Endothelial cell of umbilical vein (primary cell): Measurements from ENCODE around the gene ALDH1A3. TPM values are rescaled to one million over a fixed set of nuclear protein-coding genes. Genes with fewer than 3 reads are reported as not detected.

Experiments
- BruUV-seq: library from RNA; stranded (reverse); fragments of 400-500 nt; replicated peaks from 2 replicates; lab custom pipeline; 2021; lab: Mats Ljungman, UMichigan
- CTCF ChIA-PET: fragments of 300-600, 350-600 bp; sonication (Branson Sonifier 250); formaldehyde crosslinking; loops from one replicate; lab custom pipeline; 2021; ENCODE audit warnings: antibody characterized with exemption, inconsistent platforms; lab: Charles Lee
- POLR2A ChIA-PET: fragments of 300-600, 350-600 bp; sonication (Branson Sonifier 250); formaldehyde crosslinking; loops from one replicate; lab custom pipeline; 2021; ENCODE audit warnings: antibody characterized with exemption, inconsistent platforms; lab: Charles Lee
- DNase-seq: peaks from one replicate; pipeline ENCODE4 v3.0.0-alpha.2; 2011; ENCODE audit warnings: low read depth, low spot score
- FAIRE-seq: peaks from 2 replicates; lab custom pipeline; 2011; peaks lifted over from hg19 to GRCh38; lab: Jason Lieb, UNC
- H2AFZ ChIP-seq: 2 replicates; pipeline ENCODE4 v1.6.0; 2012; ENCODE audit warnings: low read depth, low read length, control low read depth, inconsistent platforms
- H3K27ac ChIP-seq: 2 replicates; pipeline ENCODE4 v1.5.1; 2011; ENCODE audit warnings: low read depth, mild to moderate bottlenecking, control low read depth, low read length, moderate library complexity; ENCODE audit not compliant: insufficient read depth
- H3K27me3 ChIP-seq, 2 experiments: 2 replicates each; pipeline versions ENCODE4 v1.6.0 to v1.6.1; 2011; ENCODE audit warnings: low read length in 2 of 2, mixed read lengths in 1 of 2; ENCODE audit not compliant: control insufficient read depth in 2 of 2, insufficient read depth in 2 of 2
- H3K36me3 ChIP-seq, 2 experiments: 2 replicates in 1 of 2; 3 replicates in 1 of 2; pipeline ENCODE4 v1.5.1; 2011; ENCODE audit warnings: low read length in 2 of 2, mild to moderate bottlenecking in 1 of 2, moderate library complexity in 1 of 2; ENCODE audit not compliant: control insufficient read depth in 2 of 2, insufficient read depth in 2 of 2; ENCODE audit errors: extremely low read depth in 1 of 2
- H3K4me1 ChIP-seq: 3 replicates; pipeline ENCODE4 v1.5.1; 2011; ENCODE audit warnings: mild to moderate bottlenecking, low read length; ENCODE audit not compliant: control insufficient read depth, insufficient read depth; ENCODE audit errors: extremely low read depth
- H3K4me2 ChIP-seq: 2 replicates; pipeline ENCODE4 v1.6.1; 2011; ENCODE audit warnings: low read length, control low read depth, mixed read lengths; ENCODE audit not compliant: insufficient read depth
- H3K4me3 ChIP-seq, 3 experiments: fragments of 200-600 bp in 1 of 3; sonication (generic), shearing (Covaris generic) in 1 of 3; replicated peaks in 1 of 3; 2 replicates each; pipeline ENCODE4 v1.5.1; 2011 to 2016; ENCODE audit warnings: control low read depth in 3 of 3, low read length in 3 of 3, mild to moderate bottlenecking in 2 of 3, inconsistent platforms in 1 of 3, low read depth in 1 of 3, moderate library complexity in 1 of 3; ENCODE audit not compliant: insufficient read depth in 1 of 3
- H3K79me2 ChIP-seq: 2 replicates; pipeline ENCODE4 v1.6.0; 2012; ENCODE audit warnings: low read length, inconsistent platforms; ENCODE audit not compliant: control insufficient read depth, insufficient read depth
- H3K9ac ChIP-seq: replicated peaks from 2 replicates; pipeline ENCODE3; 2011; ENCODE audit warnings: low read length, control low read depth; ENCODE audit not compliant: insufficient read depth; ENCODE audit errors: extremely low read depth
- H3K9me1 ChIP-seq: replicated peaks from 3 replicates; pipeline ENCODE4 v1.6.0; 2011; ENCODE audit warnings: mild to moderate bottlenecking, low read length; ENCODE audit not compliant: control insufficient read depth, insufficient read depth; ENCODE audit errors: extremely low read depth
- H3K9me3 ChIP-seq: replicated peaks from 2 replicates; pipeline ENCODE4 v1.5.1; 2012; ENCODE audit warnings: low read length, inconsistent platforms; ENCODE audit not compliant: control insufficient read depth, insufficient read depth
- H4K20me1 ChIP-seq: replicated peaks from 2 replicates; pipeline ENCODE3; 2011; ENCODE audit warnings: mild to moderate bottlenecking, low read length; ENCODE audit not compliant: control insufficient read depth, insufficient read depth; ENCODE audit errors: extremely low read depth
- EZH2 ChIP-seq: IDR thresholded peaks from 2 replicates; pipeline ENCODE4 v1.6.1; 2012; ENCODE audit warnings: borderline replicate concordance, low read depth, mild to moderate bottlenecking, moderate library complexity, low read length, inconsistent platforms; ENCODE audit not compliant: severe bottlenecking
- FOS ChIP-seq: IDR thresholded peaks from 2 replicates; pipeline ENCODE4 v1.6.1; 2011; ENCODE audit warnings: mild to moderate bottlenecking, low read length, moderate library complexity, borderline replicate concordance; ENCODE audit not compliant: insufficient read depth
- GATA2 ChIP-seq: IDR thresholded peaks from 2 replicates; pipeline ENCODE4 v1.7.0; 2011; ENCODE audit warnings: low read depth, mild to moderate bottlenecking, moderate library complexity, mixed read lengths, low read length; ENCODE audit not compliant: insufficient read length, insufficient read depth
- JUN ChIP-seq: IDR thresholded peaks from 2 replicates; pipeline ENCODE4 v1.6.1; 2011; ENCODE audit warnings: borderline replicate concordance, low read depth; ENCODE audit not compliant: insufficient read length, insufficient read depth
- MYC ChIP-seq: IDR thresholded peaks from one replicate; pipeline ENCODE4 v1.6.1; 2011; ENCODE audit warnings: mild to moderate bottlenecking, low read depth, low read length
- POLR2A ChIP-seq: IDR thresholded peaks from 2 replicates; pipeline ENCODE4 v1.6.1; 2012; ENCODE audit warnings: low read depth, mild to moderate bottlenecking, control low read depth, low read length
- POLR2AphosphoS5 ChIP-seq: IDR thresholded peaks from 2 replicates; pipeline ENCODE4 v1.6.1; 2012; ENCODE audit warnings: low read depth, mild to moderate bottlenecking, control low read depth, low read length, moderate library complexity; ENCODE audit not compliant: insufficient read depth
- dilution Hi-C: fragments of 300-500 bp; cut with MboI; formaldehyde crosslinking; loops from one replicate; pipeline ENCODE4 v1.15.0; 2019; ENCODE audit warnings: low sequenced_read_pairs; ENCODE audit not compliant: extremely low pct_ligation_motif_present
- intact Hi-C: fragments of 100-400 bp; cut with micrococcal nuclease; formaldehyde crosslinking; loops from one replicate; pipeline ENCODE4 v1.10.0; 2022
- polyA plus RNA-seq, 4 experiments: library from polyadenylated mRNA; depleted of rRNA in 3 of 4; stranded (reverse) in 3 of 4; unstranded in 1 of 4; fragments of >200 nt; gene quantifications; 2 replicates each; pipeline versions ENCODE4 v1.2.1 to v1.2.3, GENCODE V29; 2011 to 2012; ENCODE audit warnings: missing spikeins in 1 of 4
- total RNA-seq: library from RNA; stranded (reverse); gene quantifications from 2 replicates; pipeline ENCODE4 v1.2.3, GENCODE V29; 2021
- TF ChIP-seq, protein P1 (sequence below), 2 donors: IDR thresholded peaks; 1 replicate in 1 of 2; 2 replicates in 1 of 2; pipeline ENCODE4 v1.5.1; 2011; ENCODE audit warnings: low read length in 2 of 2, mild to moderate bottlenecking in 2 of 2, moderate library complexity in 2 of 2, control low read depth in 1 of 2, inconsistent platforms in 1 of 2, low read depth in 1 of 2; ENCODE audit not compliant: insufficient read depth in 1 of 2; ENCODE audit errors: extremely low read depth in 1 of 2
- TF ChIP-seq, protein P2 (sequence below): IDR thresholded peaks from 2 replicates; pipeline ENCODE4 v1.6.1; 2011; ENCODE audit not compliant: insufficient read depth, insufficient read length

Gene ALDH1A3
- total and polyA plus RNA-seq, 2 donors (not counting 3 experiments of a cell fraction or from before 2014, with no cell fraction given), result 2.8 to 5.8 TPM

DNA sequence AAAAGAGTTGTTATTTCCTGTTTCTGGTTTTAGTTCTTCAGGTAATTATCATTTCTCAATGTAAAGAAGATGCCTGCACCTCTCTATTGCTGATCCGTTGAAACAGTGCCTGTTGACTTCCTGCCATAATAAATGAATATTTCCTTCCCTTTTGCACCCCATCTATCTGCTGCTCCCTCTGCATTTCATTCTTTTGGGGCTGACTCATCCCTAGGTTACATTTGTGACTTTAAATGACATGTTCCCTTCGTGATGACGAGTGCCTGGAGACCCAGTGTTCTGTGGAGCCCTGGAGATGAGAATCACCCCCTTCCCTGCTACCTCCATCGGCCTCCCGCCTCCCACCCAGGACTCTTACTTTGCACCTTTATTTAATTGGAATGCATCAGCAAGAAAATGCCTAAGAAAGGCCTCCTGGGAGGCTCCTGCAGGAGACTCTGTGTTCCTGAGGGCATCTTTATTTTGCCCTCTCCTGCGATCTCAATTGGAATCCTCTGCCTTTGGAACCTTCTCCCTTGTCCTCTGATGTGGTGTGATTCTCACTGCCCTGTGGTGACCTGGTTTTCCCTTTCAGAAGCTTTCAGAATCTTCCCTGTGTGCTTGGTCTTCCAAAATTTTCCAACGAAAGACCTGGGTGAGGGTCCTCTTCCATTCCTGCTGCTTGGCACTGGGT is 53.2 kb downstream of the ALDH1A3 start:
- no peak overlapping the region for H3K4me3 ChIP-seq
- TF ChIP-seq MYC (no peak), GATA2 (no peak), POLR2A (no peak), JUN (no peak), EZH2 (no peak), POLR2AphosphoS5 (no peak), FOS (no peak)
- TF ChIP-seq, protein P1, sequence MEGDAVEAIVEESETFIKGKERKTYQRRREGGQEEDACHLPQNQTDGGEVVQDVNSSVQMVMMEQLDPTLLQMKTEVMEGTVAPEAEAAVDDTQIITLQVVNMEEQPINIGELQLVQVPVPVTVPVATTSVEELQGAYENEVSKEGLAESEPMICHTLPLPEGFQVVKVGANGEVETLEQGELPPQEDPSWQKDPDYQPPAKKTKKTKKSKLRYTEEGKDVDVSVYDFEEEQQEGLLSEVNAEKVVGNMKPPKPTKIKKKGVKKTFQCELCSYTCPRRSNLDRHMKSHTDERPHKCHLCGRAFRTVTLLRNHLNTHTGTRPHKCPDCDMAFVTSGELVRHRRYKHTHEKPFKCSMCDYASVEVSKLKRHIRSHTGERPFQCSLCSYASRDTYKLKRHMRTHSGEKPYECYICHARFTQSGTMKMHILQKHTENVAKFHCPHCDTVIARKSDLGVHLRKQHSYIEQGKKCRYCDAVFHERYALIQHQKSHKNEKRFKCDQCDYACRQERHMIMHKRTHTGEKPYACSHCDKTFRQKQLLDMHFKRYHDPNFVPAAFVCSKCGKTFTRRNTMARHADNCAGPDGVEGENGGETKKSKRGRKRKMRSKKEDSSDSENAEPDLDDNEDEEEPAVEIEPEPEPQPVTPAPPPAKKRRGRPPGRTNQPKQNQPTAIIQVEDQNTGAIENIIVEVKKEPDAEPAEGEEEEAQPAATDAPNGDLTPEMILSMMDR (IDR thresholded peaks at IDR 0.05; ENCODE audit: extremely low read depth in 1 of 2, insufficient read depth in 1 of 2, low read depth in 1 of 2, low read length in 2 of 2), result no peak
- TF ChIP-seq, protein P2, sequence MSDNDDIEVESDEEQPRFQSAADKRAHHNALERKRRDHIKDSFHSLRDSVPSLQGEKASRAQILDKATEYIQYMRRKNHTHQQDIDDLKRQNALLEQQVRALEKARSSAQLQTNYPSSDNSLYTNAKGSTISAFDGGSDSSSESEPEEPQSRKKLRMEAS, result no peak
- CTCF ChIA-PET, result no interaction called here
- BruUV-seq, result no TSS peak
- H4K20me1 ChIP-seq, result no peaks in the 10 kb centered on the region
- no peaks in the 10 kb centered on the region for H3K79me2 ChIP-seq
- H3K9ac ChIP-seq, result no peak overlapping the region
- H3K27me3 ChIP-seq, result no peaks in the 10 kb centered on the region
- DNase-seq, result no peak
- dilution Hi-C loops (no loop called here), intact Hi-C loops (no loop called here)
- no peaks in the 10 kb centered on the region for H3K9me1 ChIP-seq
- H2AFZ ChIP-seq, result no peak overlapping the region
- no peak overlapping the region for H3K4me2 ChIP-seq
- H3K9me3 ChIP-seq, result no peaks in the 10 kb centered on the region
- H3K27ac ChIP-seq, result no peak overlapping the region
- POLR2A ChIA-PET, result no interaction called here
- H3K4me1 ChIP-seq, result peaks cover 7% of the 10 kb centered on the region
- FAIRE-seq, result no peak
- peaks cover 4 to 8% of the 10 kb centered on the region in 2 experiments for H3K36me3 ChIP-seq
